ENCODE results near the gene DTNB. TPM values are rescaled to one million over a fixed set of nuclear protein-coding genes. Genes with fewer than 3 reads are reported as not detected.

The DTNB gene
- total and polyA plus RNA-seq, 2 donors (not counting 1 experiment from before 2014, with no cell fraction given), result 25.7 to 37.3 TPM

- H3K9ac ChIP-seq (ENCODE audit: low read length), result no peak overlapping the region
- 80% methylated on average over 2 of the region's 2 CpGs for WGBS (ENCODE audit: insufficient coverage)
- Mint-ChIP-seq H3K4me3 (no peak overlapping the region), H3K27ac (no peak overlapping the region), H3K4me1 (no peaks in the 10 kb centered on the region), H3K9me3 (ENCODE audit: insufficient read depth) (no peaks in the 10 kb centered on the region), H3K27me3 (no peaks in the 10 kb centered on the region)
- TF ChIP-seq EZH2 (IDR thresholded peaks at IDR 0.05; ENCODE audit: borderline replicate concordance, insufficient read depth, low read depth, low read length, poor library complexity, severe bottlenecking) (no peak), CTCF (IDR thresholded peaks at IDR 0.05) (no peak)
- H3K4me1 ChIP-seq (ENCODE audit: control insufficient read depth in 2 of 2, insufficient read depth in 2 of 2, low read length in 2 of 2), result no peaks in the 10 kb centered on the region
- POLR2A ChIA-PET, result no interaction called here
- CTCF ChIA-PET, result interaction anchor here (0.7 to 4.2 kb wide), 2 partner anchors 11 to 39 kb away, joined by 4 to 22 read pairs; no protein-coding TSS in a partner anchor
- peaks cover 0 to 2% of the 10 kb centered on the region in 2 experiments for H3K36me3 ChIP-seq (replicated peaks in 1 of 2; ENCODE audit: control extremely low read depth in 1 of 2, control insufficient read depth in 1 of 2, extremely low read depth in 1 of 2, insufficient read depth in 2 of 2, low read length in 1 of 2)
- H3K79me2 ChIP-seq (ENCODE audit: control insufficient read depth, insufficient read depth, low read length), result no peaks in the 10 kb centered on the region
- H4K20me1 ChIP-seq (ENCODE audit: control insufficient read depth, insufficient read depth, low read length, poor library complexity, severe bottlenecking), result no peaks in the 10 kb centered on the region
- H2AFZ ChIP-seq (ENCODE audit: insufficient read depth, low read depth, low read length, poor library complexity, severe bottlenecking), result no peak overlapping the region
- no peaks in the 10 kb centered on the region for H3K9me3 ChIP-seq (ENCODE audit: control extremely low read depth in 1 of 3, control insufficient read depth in 2 of 3, insufficient read depth in 1 of 3, low read length in 2 of 3)
- ATAC-seq (ENCODE audit: low read depth), result no peak
- no peak overlapping the region for H3K27ac ChIP-seq (ENCODE audit: low read length in 2 of 2)
- H3K4me3 ChIP-seq (ENCODE audit: control extremely low read depth in 1 of 5, extremely low read depth in 1 of 5, insufficient read depth in 1 of 5, low read depth in 2 of 5, low read length in 4 of 5), result no peak overlapping the region
- H3K4me2 ChIP-seq (replicated peaks; ENCODE audit: low read depth, low read length, poor library complexity, severe bottlenecking), result no peak overlapping the region
- intact Hi-C loops (cut with micrococcal nuclease), result no loop called here
- H3K27me3 ChIP-seq (replicated peaks in 1 of 4; ENCODE audit: control extremely low read depth in 1 of 4, control insufficient read depth in 3 of 4, insufficient read depth in 4 of 4, low read length in 3 of 4), result no peaks in the 10 kb centered on the region
- DNase-seq, result no peak
Measured at GRCh38 chr2:25618676-25619075, 54.7 kb downstream of the DTNB start.

GRCh38 chr2:25617948-25618646, 55.3 kb downstream of the DTNB start:
- Histone ChIP-seq H2AFZ (ENCODE audit: insufficient read depth, low read depth, low read length, poor library complexity, severe bottlenecking) (no peak overlapping the region), H3K4me2 (replicated peaks; ENCODE audit: low read depth, low read length, poor library complexity, severe bottlenecking) (no peak overlapping the region), H3K36me3 (replicated peaks in 1 of 2; ENCODE audit: control extremely low read depth in 1 of 2, control insufficient read depth in 1 of 2, extremely low read depth in 1 of 2, insufficient read depth in 2 of 2, low read length in 1 of 2) (peaks cover 0 to 2% of the 10 kb centered on the region in 2 experiments), H3K9me3 (ENCODE audit: control extremely low read depth in 1 of 3, control insufficient read depth in 2 of 3, insufficient read depth in 1 of 3, low read length in 2 of 3) (no peaks in the 10 kb centered on the region), H3K9ac (ENCODE audit: low read length) (no peak overlapping the region), H3K4me1 (ENCODE audit: control insufficient read depth in 2 of 2, insufficient read depth in 2 of 2, low read length in 2 of 2) (no peaks in the 10 kb centered on the region), H4K20me1 (ENCODE audit: control insufficient read depth, insufficient read depth, low read length, poor library complexity, severe bottlenecking) (no peaks in the 10 kb centered on the region), H3K79me2 (ENCODE audit: control insufficient read depth, insufficient read depth, low read length) (no peaks in the 10 kb centered on the region), H3K4me3 (ENCODE audit: control extremely low read depth in 1 of 5, extremely low read depth in 1 of 5, insufficient read depth in 1 of 5, low read depth in 2 of 5, low read length in 4 of 5) (no peak overlapping the region), H3K27ac (ENCODE audit: low read length in 2 of 2) (no peak overlapping the region), H3K27me3 (replicated peaks in 1 of 4; ENCODE audit: control extremely low read depth in 1 of 4, control insufficient read depth in 3 of 4, insufficient read depth in 4 of 4, low read length in 3 of 4) (no peaks in the 10 kb centered on the region)
- no peaks in the 10 kb centered on the region for H3K4me1 Mint-ChIP-seq
- no peak overlapping the region for H3K4me3 Mint-ChIP-seq
- H3K9me3 Mint-ChIP-seq (ENCODE audit: insufficient read depth), result no peaks in the 10 kb centered on the region
- POLR2A ChIA-PET, result no interaction called here
- CTCF ChIA-PET, result interaction anchor here (4.2 kb wide), 1 partner anchor 10 kb away, joined by 22 read pairs; no protein-coding TSS in a partner anchor
- ATAC-seq (ENCODE audit: low read depth) (no peak), DNase-seq (no peak)
- no peak for TF ChIP-seq EZH2 (IDR thresholded peaks at IDR 0.05; ENCODE audit: borderline replicate concordance, insufficient read depth, low read depth, low read length, poor library complexity, severe bottlenecking)
- no peak for TF ChIP-seq CTCF (IDR thresholded peaks at IDR 0.05)
- intact Hi-C loops (cut with micrococcal nuclease), result no loop called here
- 90% methylated on average over 4 of the region's 7 CpGs for WGBS (ENCODE audit: insufficient coverage)
- H3K27me3 Mint-ChIP-seq, result no peaks in the 10 kb centered on the region
- no peak overlapping the region for H3K27ac Mint-ChIP-seq

Data from B cell (primary cell).